NCI-H774 (cell line): ENCODE results near the gene MRPL9.

Experiments
- DNase-seq: peaks from one replicate; lab custom pipeline; 2025; lab: John Stamatoyannopoulos, UW

Gene MRPL9

GRCh38 chr1:151711044-151711800 is 52.1 kb downstream of the MRPL9 start:
- no peak for DNase-seq

- peak; percentile 51 for DNase-seq
Observed at GRCh38 chr1:151710187-151710840, 53.0 kb downstream of the MRPL9 start.
